ENCODE data around the gene HDAC1. TPM values are rescaled to one million over a fixed set of nuclear protein-coding genes. Genes with fewer than 3 reads are reported as not detected.
"Not testable (repeated sequence)": the region's sequence is repeated elsewhere in the genome, so short reads cannot be mapped to it uniquely, and the experiment has no call there.

Gene HDAC1
- total RNA-seq, 1 donor from 2014 or later: 75.0 TPM

- intact Hi-C loops (cut with DNase I): no loop called here
- H3K4me3 ChIP-seq: no peak overlapping the region
- no peaks in the 10 kb centered on the region for H3K27me3 ChIP-seq
- no peak for TF ChIP-seq CTCF (IDR thresholded peaks at IDR 0.05)
- H3K4me1 ChIP-seq: peaks cover 0 to 5% of the 10 kb centered on the region in 2 donors
- H3K9me3 ChIP-seq: no peaks in the 10 kb centered on the region
- peak in 1 of 2 donors; percentile 73 for DNase-seq (ENCODE audit: low spot score in 2 of 2)
- no peak overlapping the region for H3K27ac ChIP-seq
- H3K36me3 ChIP-seq: no peaks in the 10 kb centered on the region
Measured at GRCh38 chr1:32249831-32250525, 41.9 kb upstream of the HDAC1 start.

- no peak within 1 kb of the TSS for H3K4me3 ChIP-seq
- no peaks in the 10 kb centered on the region for H3K36me3 ChIP-seq
- intact Hi-C loops (cut with DNase I): no loop called here
- TF ChIP-seq CTCF (IDR thresholded peaks at IDR 0.05): no peak
- no peaks in the 10 kb centered on the region for H3K9me3 ChIP-seq
- peaks cover 0 to 5% of the 10 kb centered on the region in 2 donors for H3K4me1 ChIP-seq
- no peak for DNase-seq (ENCODE audit: low spot score in 2 of 2)
- peak within 1 kb of the TSS in 1 of 2 donors; percentile 21 for H3K27ac ChIP-seq
- H3K27me3 ChIP-seq: no peaks in the 10 kb centered on the region
Measured at GRCh38 chr1:32250893-32251716, 40.8 kb upstream of the HDAC1 start, which contains the start of gene LCK. LCK (plus strand) TSS chr1:32251265; CDS start chr1:32274330, 23,065 bp downstream.

- DNase-seq (ENCODE audit: low spot score in 2 of 2): no peak
- H3K27me3 ChIP-seq: no peaks in the 10 kb centered on the region
- TF ChIP-seq CTCF (IDR thresholded peaks at IDR 0.05): no peak
Measured at GRCh38 chr1:32255072-32256071, 36.5 kb upstream of the HDAC1 start.

GRCh38 chr1:32256473-32257226, 35.2 kb upstream of the HDAC1 start:
- Histone ChIP-seq H3K4me1 (no peaks in the 10 kb centered on the region), H3K4me3 (no peak overlapping the region), H3K27ac (no peak overlapping the region), H3K9me3 (no peaks in the 10 kb centered on the region), H3K27me3 (no peaks in the 10 kb centered on the region), H3K36me3 (no peaks in the 10 kb centered on the region)
- no peak for TF ChIP-seq CTCF (IDR thresholded peaks at IDR 0.05)
- intact Hi-C loops (cut with DNase I): no loop called here
- no peak for DNase-seq (ENCODE audit: low spot score in 2 of 2)

More at GRCh38 chr1:32255072-32256071, 36.5 kb upstream of the HDAC1 start:
- Histone ChIP-seq H3K9me3 (no peaks in the 10 kb centered on the region), H3K36me3 (no peaks in the 10 kb centered on the region), H3K4me3 (no peak overlapping the region), H3K27ac (no peak overlapping the region), H3K4me1 (no peaks in the 10 kb centered on the region)
- intact Hi-C loops (cut with DNase I): no loop called here

GRCh38 chr1:32257227-32257508, 34.7 kb upstream of the HDAC1 start:
- no peak for TF ChIP-seq CTCF (IDR thresholded peaks at IDR 0.05)
- Histone ChIP-seq H3K4me3 (no peak overlapping the region), H3K36me3 (no peaks in the 10 kb centered on the region), H3K27ac (no peak overlapping the region), H3K4me1 (no peaks in the 10 kb centered on the region), H3K27me3 (no peaks in the 10 kb centered on the region), H3K9me3 (no peaks in the 10 kb centered on the region)
- intact Hi-C loops (cut with DNase I): no loop called here
- no peak for DNase-seq (ENCODE audit: low spot score in 2 of 2)

- intact Hi-C loops (cut with DNase I); H3K36me3 ChIP-seq; H3K4me1 ChIP-seq; H3K27me3 ChIP-seq; H3K9me3 ChIP-seq; H3K4me3 ChIP-seq; DNase-seq (ENCODE audit: low spot score in 2 of 2); H3K27ac ChIP-seq: not testable (repeated sequence)
Measured at GRCh38 chr1:32263236-32263593, 28.7 kb upstream of the HDAC1 start.
